Neural cell (in vitro differentiated cells): ENCODE measurements around the gene CLDN7. TPM values are rescaled to one million over a fixed set of nuclear protein-coding genes. Genes with fewer than 3 reads are reported as not detected.

ENCODE experiments used
- H2AFZ ChIP-seq: fragments of 200-600, 300-800 bp; sonication (generic), shearing (Covaris generic); 2 replicates; pipeline ENCODE4 v1.6.0; 2014; ENCODE audit warnings: low read depth, mild to moderate bottlenecking, antibody characterized with exemption, low read length, moderate library complexity
- H3F3A ChIP-seq: fragments of 200-600 bp; shearing (Covaris generic); 2 replicates; pipeline ENCODE4 v1.6.1; 2016; ENCODE audit warnings: mild to moderate bottlenecking, moderate library complexity, mixed read lengths, antibody characterized with exemption, low read length; ENCODE audit not compliant: insufficient read depth, poor library complexity, severe bottlenecking
- H3K27ac ChIP-seq: fragments of 200-600, 300-800 bp; sonication (generic), shearing (Covaris generic); 2 replicates; pipeline ENCODE4 v1.5.1; 2014; ENCODE audit warnings: mild to moderate bottlenecking, low read length, moderate library complexity
- H3K27me3 ChIP-seq: fragments of 300-800, 200-600 bp; sonication (generic), shearing (Covaris generic); 2 replicates; pipeline ENCODE4 v1.6.0; 2014; ENCODE audit warnings: mild to moderate bottlenecking, low read depth, low read length, moderate library complexity; ENCODE audit not compliant: insufficient read depth
- H3K36me3 ChIP-seq: fragments of 300-800, 200-600 bp; sonication (generic), shearing (Covaris generic); 2 replicates; pipeline ENCODE4 v1.5.1; 2014; ENCODE audit warnings: mild to moderate bottlenecking, antibody characterized with exemption, low read length, moderate library complexity; ENCODE audit not compliant: insufficient read depth
- H3K4me2 ChIP-seq: fragments of 300-800, 200-600 bp; sonication (generic), shearing (Covaris generic); 2 replicates; pipeline ENCODE4 v1.6.0; 2014; ENCODE audit warnings: mild to moderate bottlenecking, low read length
- H3K4me3 ChIP-seq: fragments of 300-800, 200-600 bp; sonication (generic), shearing (Covaris generic); 2 replicates; pipeline ENCODE4 v1.5.1; 2014; ENCODE audit warnings: mild to moderate bottlenecking, low read length, moderate library complexity
- H3K79me2 ChIP-seq: fragments of 200-600 bp; shearing (Covaris generic); replicated peaks from 2 replicates; pipeline ENCODE4 v1.6.0; 2014; ENCODE audit warnings: mild to moderate bottlenecking, low read length, moderate library complexity; ENCODE audit not compliant: insufficient read depth
- H3K9ac ChIP-seq: fragments of 300-800, 200-600 bp; sonication (generic), shearing (Covaris generic); 2 replicates; pipeline ENCODE4 v1.6.1; 2016; ENCODE audit warnings: mild to moderate bottlenecking, low read length, mixed read lengths
- H3K9me2 ChIP-seq: fragments of 200-600 bp; shearing (Covaris generic); 2 replicates; pipeline ENCODE4 v1.6.1; 2016; ENCODE audit warnings: mild to moderate bottlenecking, low read length, mixed read lengths; ENCODE audit not compliant: insufficient read depth
- H3K9me3 ChIP-seq: fragments of 200-600, 300-800 bp; sonication (generic), shearing (Covaris generic); 2 replicates; pipeline ENCODE4 v1.6.1; 2016; ENCODE audit warnings: mild to moderate bottlenecking, mixed run types, low read length, moderate library complexity, mixed read lengths
- H4K20me1 ChIP-seq: fragments of 200-600 bp; shearing (Covaris generic); 2 replicates; pipeline ENCODE4 v1.6.1; 2016; ENCODE audit warnings: mild to moderate bottlenecking, mixed run types; ENCODE audit not compliant: insufficient read depth
- CTCF ChIP-seq: fragments of 450-650 bp; IDR thresholded peaks from 2 replicates; pipeline ENCODE4 v1.5.1; 2014; ENCODE audit warnings: antibody characterized with exemption, mild to moderate bottlenecking, moderate library complexity; ENCODE audit not compliant: poor library complexity, severe bottlenecking
- EP300 ChIP-seq: fragments of 450-650 bp; conservative IDR thresholded peaks from 2 replicates; pipeline ENCODE4 v1.6.1; 2014; ENCODE audit warnings: antibody characterized with exemption, mild to moderate bottlenecking, moderate library complexity; ENCODE audit not compliant: poor library complexity, severe bottlenecking
- EZH2 ChIP-seq: fragments of 200-600, 300-800 bp; shearing (Covaris generic), sonication (generic); IDR thresholded peaks from 2 replicates; pipeline ENCODE4 v1.6.1; 2014; ENCODE audit warnings: antibody characterized with exemption, low read length, borderline replicate concordance, mild to moderate bottlenecking; ENCODE audit not compliant: insufficient read depth, poor library complexity, severe bottlenecking
- MXI1 ChIP-seq: fragments of 450-650 bp; conservative IDR thresholded peaks from 2 replicates; pipeline ENCODE4 v1.6.1; 2014; ENCODE audit warnings: antibody characterized with exemption, mild to moderate bottlenecking; ENCODE audit not compliant: poor library complexity, severe bottlenecking
- POLR2AphosphoS5 ChIP-seq: IDR thresholded peaks from 2 replicates; pipeline ENCODE4 v1.6.1; 2012
- RAD21 ChIP-seq: fragments of 450-650 bp; conservative IDR thresholded peaks from 2 replicates; pipeline ENCODE4 v1.6.1; 2014; ENCODE audit warnings: antibody characterized with exemption, mild to moderate bottlenecking, moderate library complexity
- REST ChIP-seq: IDR thresholded peaks from 2 replicates; pipeline ENCODE4 v1.6.1; 2012; ENCODE audit warnings: borderline replicate concordance
- SMC3 ChIP-seq: fragments of 450-650 bp; conservative IDR thresholded peaks from 2 replicates; pipeline ENCODE4 v1.6.1; 2014; ENCODE audit warnings: antibody characterized with exemption, mild to moderate bottlenecking, moderate library complexity; ENCODE audit not compliant: poor library complexity
- TAF1 ChIP-seq: IDR thresholded peaks from 2 replicates; pipeline ENCODE4 v1.6.1; 2012; ENCODE audit warnings: low read depth
- polyA plus RNA-seq: library from polyadenylated mRNA; depleted of rRNA; stranded (reverse); fragments of >200 nt; gene quantifications from 2 replicates; pipeline ENCODE4 v1.2.3, GENCODE V29; 2014

CLDN7 gene
- polyA plus RNA-seq, 1 donor from 2014 or later = 0.27 TPM

- Histone ChIP-seq H2AFZ (no peak overlapping the region), H3K4me3 (peak overlapping the region; percentile 75), H3K27ac (peak overlapping the region; percentile 95), H3K4me2 (peak overlapping the region; percentile 82), H3K27me3 (no peaks in the 10 kb centered on the region), H3K36me3 (no peaks in the 10 kb centered on the region), H3K79me2 (peaks cover 82% of the 10 kb centered on the region), H3K9ac (peak overlapping the region; percentile 98), H3K9me2 (no peaks in the 10 kb centered on the region), H4K20me1 (no peaks in the 10 kb centered on the region), H3F3A (peaks cover 3% of the 10 kb centered on the region), H3K9me3 (no peaks in the 10 kb centered on the region)
- TF ChIP-seq TAF1 = peak; percentile 2
- no peak for TF ChIP-seq EZH2
- no peak for TF ChIP-seq REST
- TF ChIP-seq RAD21 = no peak
- no peak for TF ChIP-seq SMC3
- no peak for TF ChIP-seq POLR2AphosphoS5
Observed at GRCh38 chr17:7237266-7237760, 25.0 kb downstream of the CLDN7 start.

GRCh38 chr17:7236808-7237207 lies 25.5 kb downstream of the CLDN7 start:
- Histone ChIP-seq H3K4me3 (peak overlapping the region; percentile 75), H3K27ac (peak overlapping the region; percentile 95), H3K9me3 (no peaks in the 10 kb centered on the region), H3K4me2 (peak overlapping the region; percentile 82), H3F3A (peaks cover 3% of the 10 kb centered on the region), H3K27me3 (no peaks in the 10 kb centered on the region), H3K79me2 (peaks cover 83% of the 10 kb centered on the region), H4K20me1 (no peaks in the 10 kb centered on the region), H3K9ac (peak overlapping the region; percentile 98), H2AFZ (no peak overlapping the region), H3K36me3 (no peaks in the 10 kb centered on the region), H3K9me2 (no peaks in the 10 kb centered on the region)
- TF ChIP-seq RAD21 (no peak), TAF1 (no peak), CTCF (no peak), MXI1 (no peak), POLR2AphosphoS5 (no peak), EP300 (no peak), SMC3 (no peak), EZH2 (no peak), REST (no peak)
